NK-92 (cell line): ENCODE data around the gene DZANK1.
"Not testable (repeated sequence)": the region's sequence is repeated elsewhere in the genome, so short reads cannot be mapped to it uniquely, and the experiment has no call there.

Source experiments
- DNase-seq: peaks from one replicate; lab custom pipeline; 2025; ENCODE audit not compliant: unreplicated experiment; lab: John Stamatoyannopoulos, UW

The DZANK1 gene

GRCh38 chr20:18380908-18381529 is 85.8 kb downstream of the DZANK1 start:
- no peak for DNase-seq

- no peak for DNase-seq
These were observed 88.8 kb downstream of the DZANK1 start for GRCh38 chr20:18377896-18378481.

GRCh38 chr20:18375551-18375950 is 91.3 kb downstream of the DZANK1 start:
- DNase-seq = not testable (repeated sequence)

- no peak for DNase-seq
These were observed 94.5 kb downstream of the DZANK1 start for GRCh38 chr20:18372296-18372695.

GRCh38 chr20:18364768-18365167 is 102.1 kb downstream of the DZANK1 start:
- no peak for DNase-seq

- DNase-seq = no peak
These were observed 103.1 kb downstream of the DZANK1 start for GRCh38 chr20:18363708-18364107.

GRCh38 chr20:18362916-18363315 is 103.9 kb downstream of the DZANK1 start:
- no peak for DNase-seq

- DNase-seq = no peak
These were observed 105.2 kb downstream of the DZANK1 start for GRCh38 chr20:18361678-18362077.

- no peak for DNase-seq
These were observed 106.2 kb downstream of the DZANK1 start for GRCh38 chr20:18360635-18361034.

GRCh38 chr20:18359854-18360253 is 107.0 kb downstream of the DZANK1 start:
- DNase-seq = no peak

- DNase-seq = not testable (repeated sequence)
These were observed 117.1 kb downstream of the DZANK1 start for GRCh38 chr20:18349749-18350148.
